ENCODE results near the gene SARDH. TPM values are rescaled to one million over a fixed set of nuclear protein-coding genes. Genes with fewer than 3 reads are reported as not detected.

SARDH gene
- total and polyA plus RNA-seq, 2 of the 13 experiments (the other 11 are each of a cell fraction or from before 2014, with no cell fraction given) = 11.6 to 34.9 TPM

- TF ChIP-seq ZSCAN9 (CRISPR knock-in tag; IDR thresholded peaks at IDR 0.05; ENCODE audit: borderline replicate concordance) (peak; percentile 74; the same call in 1 of the 2 replicates), ZNF790 (CRISPR knock-in tag; IDR thresholded peaks at IDR 0.05; ENCODE audit: borderline replicate concordance) (no peak), MTF2 (CRISPR knock-in tag; IDR thresholded peaks at IDR 0.05; ENCODE audit: borderline replicate concordance) (no peak), KMT2B (CRISPR knock-in tag; IDR thresholded peaks at IDR 0.05) (no peak), ZNF282 (IDR thresholded peaks at IDR 0.05; ENCODE audit: partially characterized antibody) (no peak), AFF4 (CRISPR knock-in tag; IDR thresholded peaks at IDR 0.05) (no peak), KAT2B (IDR thresholded peaks at IDR 0.05; ENCODE audit: borderline replicate concordance, low read depth, low read length) (no peak), RAD51 (IDR thresholded peaks at IDR 0.05; ENCODE audit: borderline replicate concordance) (no peak), ZUFSP (CRISPR knock-in tag; IDR thresholded peaks at IDR 0.05; ENCODE audit: borderline replicate concordance) (no peak), HOXA7 (CRISPR knock-in tag; IDR thresholded peaks at IDR 0.05) (no peak), ELK4 (CRISPR knock-in tag; IDR thresholded peaks at IDR 0.05; ENCODE audit: borderline replicate concordance) (no peak), ISL2 (CRISPR knock-in tag; IDR thresholded peaks at IDR 0.05) (peak; percentile 51; the same call in 1 of the 2 replicates), GFI1 (CRISPR knock-in tag; IDR thresholded peaks at IDR 0.05; ENCODE audit: borderline replicate concordance) (peak; percentile 67; the same call in 1 of the 2 replicates), MLXIP (CRISPR knock-in tag; IDR thresholded peaks at IDR 0.05; ENCODE audit: borderline replicate concordance) (no peak), ZNF143 (CRISPR knock-in tag; IDR thresholded peaks at IDR 0.05) (no peak), TFAP4 (IDR thresholded peaks at IDR 0.05; ENCODE audit: borderline replicate concordance, low read depth) (peak; percentile 62; the same call in 1 of the 2 replicates), ZNF564 (CRISPR knock-in tag; IDR thresholded peaks at IDR 0.05) (no peak)
Measured at GRCh38 chr9:133739408-133740280, 1.5 kb upstream of the SARDH start (continued).
